DMS153 treated with DMSO at 0.1 percent for 48 hours (cell line): Measurements from ENCODE around the gene GFRA3.
"Not testable (repeated sequence)": the region's sequence is repeated elsewhere in the genome, so short reads cannot be mapped to it uniquely, and the experiment has no call there.

Source experiments
- DNase-seq: peaks from one replicate; lab custom pipeline; 2025; ENCODE audit not compliant: unreplicated experiment; lab: John Stamatoyannopoulos, UW

The GFRA3 gene, protein sequence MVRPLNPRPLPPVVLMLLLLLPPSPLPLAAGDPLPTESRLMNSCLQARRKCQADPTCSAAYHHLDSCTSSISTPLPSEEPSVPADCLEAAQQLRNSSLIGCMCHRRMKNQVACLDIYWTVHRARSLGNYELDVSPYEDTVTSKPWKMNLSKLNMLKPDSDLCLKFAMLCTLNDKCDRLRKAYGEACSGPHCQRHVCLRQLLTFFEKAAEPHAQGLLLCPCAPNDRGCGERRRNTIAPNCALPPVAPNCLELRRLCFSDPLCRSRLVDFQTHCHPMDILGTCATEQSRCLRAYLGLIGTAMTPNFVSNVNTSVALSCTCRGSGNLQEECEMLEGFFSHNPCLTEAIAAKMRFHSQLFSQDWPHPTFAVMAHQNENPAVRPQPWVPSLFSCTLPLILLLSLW

DNA sequence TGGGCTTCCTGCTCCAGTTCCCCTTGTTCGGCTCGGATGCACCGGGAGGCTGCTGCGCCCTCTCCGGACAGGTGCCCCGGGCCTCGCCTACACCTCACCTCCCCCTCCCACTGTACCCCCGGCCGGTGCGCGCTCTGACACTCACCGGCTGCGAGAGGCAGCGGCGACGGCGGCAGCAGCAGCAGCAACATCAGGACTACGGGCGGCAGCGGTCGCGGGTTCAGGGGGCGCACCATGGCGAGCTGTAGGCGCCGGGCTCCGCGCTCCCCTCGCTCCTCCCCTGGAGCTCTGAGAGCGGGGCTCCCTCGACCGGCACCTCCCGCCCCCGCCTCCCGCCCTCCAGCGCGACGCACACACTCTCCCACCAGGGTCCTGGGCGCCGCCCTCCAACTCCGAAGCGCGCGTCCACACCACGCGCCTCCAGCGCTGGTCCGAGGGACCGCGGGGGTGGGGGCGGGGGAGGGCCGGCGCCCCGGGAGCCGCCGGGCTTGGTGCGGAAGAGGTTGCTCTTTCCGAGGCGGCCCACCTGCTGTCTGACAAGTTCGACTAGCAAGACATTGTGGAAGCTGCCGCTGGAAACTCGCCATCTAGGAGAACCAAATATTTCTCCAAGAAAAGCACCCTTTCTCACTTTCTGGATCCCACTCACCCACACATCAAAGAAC is at the start of gene GFRA3:
GFRA3 (minus strand) TSS at position 433 of the 665 bp plus-strand sequence; CDS start at position 236, 197 bp downstream.
- DNase-seq, result no peak

DNA sequence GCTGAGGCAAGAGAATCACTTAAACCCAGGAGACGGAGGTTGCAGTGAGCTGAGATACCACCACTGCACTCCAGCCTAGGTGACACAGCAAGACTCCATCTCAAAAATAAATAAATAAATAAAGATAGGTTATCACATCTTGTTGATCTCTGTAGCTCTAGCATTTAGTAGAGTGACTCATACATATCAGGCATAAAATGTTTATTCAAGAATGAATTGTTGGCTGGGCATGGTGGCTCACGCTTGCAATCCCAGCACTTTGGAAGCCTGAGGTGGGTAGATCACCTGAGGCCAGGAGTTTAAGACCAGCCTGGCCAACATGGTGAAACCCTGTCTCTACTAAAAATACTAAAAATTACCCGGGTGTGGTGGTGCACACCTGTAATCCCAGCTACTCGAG is 43.8 kb upstream of the GFRA3 start:
- not testable (repeated sequence) for DNase-seq

DNA sequence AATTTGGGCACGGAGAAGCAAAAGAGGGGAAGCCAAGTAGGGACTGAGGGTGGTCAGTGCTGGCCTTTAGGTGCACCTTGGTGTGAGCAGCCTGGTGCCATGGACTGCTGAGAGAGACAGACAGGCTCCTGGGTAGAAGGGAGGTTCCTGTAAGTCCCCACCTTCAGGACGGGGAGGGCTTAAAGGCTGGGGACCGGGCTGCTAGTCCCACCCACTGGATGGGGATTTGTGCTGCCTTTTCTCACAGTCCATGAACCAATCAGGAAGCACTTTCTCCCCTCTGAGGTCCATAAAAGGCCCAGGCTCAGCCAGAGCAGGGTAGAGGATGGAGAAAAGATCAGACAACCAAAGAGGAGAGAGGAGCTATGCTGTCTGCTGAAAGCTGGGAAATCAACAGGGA is 41.9 kb upstream of the GFRA3 start:
- DNase-seq, result no peak

DNA sequence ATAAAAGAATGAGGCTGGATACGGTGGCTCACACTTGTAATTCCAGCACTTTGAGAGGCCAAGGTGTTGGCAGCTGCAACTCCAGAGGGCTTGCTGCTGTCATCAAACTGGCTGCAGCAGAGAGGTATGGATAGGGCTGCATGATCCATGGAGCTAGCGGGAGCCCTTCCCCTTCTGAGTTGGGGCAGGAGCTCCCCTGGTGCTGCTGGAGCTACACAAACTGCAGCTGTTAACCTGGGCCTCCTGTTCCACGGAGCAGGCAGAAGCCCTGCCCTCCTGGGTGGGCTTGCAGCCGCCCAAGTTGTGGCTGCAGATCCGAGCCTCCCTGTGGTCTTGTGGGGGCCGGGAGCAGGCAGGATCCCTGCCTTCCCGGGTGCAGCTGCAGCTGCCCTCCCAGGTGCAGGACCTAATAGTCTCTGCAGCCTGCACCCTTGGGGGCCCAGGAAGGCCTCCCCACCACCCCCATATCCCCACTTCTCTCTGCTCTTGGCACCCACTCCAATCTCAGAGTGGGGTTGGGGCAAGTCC is 41.4 kb upstream of the GFRA3 start:
- DNase-seq, result no peak

DNA sequence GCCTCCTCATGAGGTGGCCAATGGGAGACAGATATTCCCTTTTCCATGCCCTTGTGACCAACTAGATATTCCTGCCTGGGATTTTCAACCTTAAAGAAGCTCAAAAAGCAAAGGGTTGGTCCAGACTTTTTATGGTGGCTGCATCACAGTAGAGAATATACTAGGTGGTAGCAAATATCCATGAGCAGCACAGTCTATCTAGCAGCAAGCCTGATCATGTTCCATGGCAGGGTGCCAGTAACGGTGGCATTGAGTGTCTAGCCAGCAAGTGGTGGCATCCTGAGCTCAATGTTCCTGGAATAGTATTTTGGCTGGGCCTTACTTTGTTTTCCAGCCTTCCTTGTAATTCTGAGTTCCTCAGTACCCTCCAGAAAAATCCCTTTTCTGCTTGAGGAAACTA is 31.4 kb upstream of the GFRA3 start:
- DNase-seq, result peak; percentile 8

DNA sequence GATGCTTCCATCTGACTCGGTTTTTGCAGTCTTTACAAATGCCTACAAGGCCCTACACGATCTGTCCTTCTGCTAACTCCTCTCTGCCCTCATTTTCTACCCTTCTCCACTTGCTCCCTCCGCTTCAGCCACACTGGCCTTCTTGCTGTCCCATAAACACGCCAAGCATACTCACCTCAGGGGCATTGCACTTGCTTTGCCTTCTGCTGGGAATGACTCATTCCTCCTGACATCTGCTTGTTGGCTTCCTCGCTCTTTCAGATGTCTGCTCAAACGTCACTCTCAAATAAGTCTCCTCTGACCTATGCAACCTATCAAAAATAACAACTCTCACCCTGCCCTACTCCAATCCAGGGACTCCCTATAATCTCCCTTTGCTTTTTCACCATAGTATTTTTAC is 29.0 kb upstream of the GFRA3 start:
- DNase-seq, result no peak

DNA sequence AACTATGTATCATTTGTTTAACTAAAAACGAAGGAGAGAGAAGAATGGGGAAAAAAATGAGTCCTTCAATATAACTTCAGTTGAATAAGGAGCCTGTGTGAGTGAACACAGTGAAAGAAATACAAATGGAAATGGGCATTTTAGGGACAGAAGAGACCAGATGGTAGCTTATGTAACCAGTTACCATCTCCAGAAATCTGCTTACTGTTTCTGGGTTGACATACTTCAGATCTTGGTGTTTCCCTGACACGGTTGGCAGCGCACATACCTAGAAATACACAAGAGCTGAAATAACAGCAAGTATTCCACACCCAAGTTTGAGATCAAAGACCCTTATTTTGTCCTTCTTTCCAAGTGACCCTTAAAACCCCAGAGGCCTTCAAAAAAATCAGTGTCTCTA is 14.9 kb upstream of the GFRA3 start:
- no peak for DNase-seq

DNA sequence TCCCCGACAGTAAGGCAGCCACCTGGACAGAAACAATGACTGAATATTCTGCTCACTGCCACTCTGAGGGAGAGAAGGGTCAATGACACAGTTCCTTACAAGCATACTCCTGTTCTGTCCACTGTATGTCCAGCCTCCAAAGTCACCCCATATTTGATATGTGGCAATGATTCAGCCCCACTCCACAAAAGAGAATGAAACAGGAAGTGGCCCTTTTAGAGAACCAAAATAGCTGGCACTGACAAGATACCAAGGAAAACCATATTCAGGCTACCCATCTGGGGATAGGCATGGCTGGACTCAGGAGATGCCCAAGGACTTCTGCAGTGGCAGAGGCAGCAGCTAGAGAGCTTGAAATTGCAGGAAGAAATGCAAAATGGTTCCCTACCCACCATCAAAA is 12.8 kb upstream of the GFRA3 start:
- DNase-seq, result no peak

DNA sequence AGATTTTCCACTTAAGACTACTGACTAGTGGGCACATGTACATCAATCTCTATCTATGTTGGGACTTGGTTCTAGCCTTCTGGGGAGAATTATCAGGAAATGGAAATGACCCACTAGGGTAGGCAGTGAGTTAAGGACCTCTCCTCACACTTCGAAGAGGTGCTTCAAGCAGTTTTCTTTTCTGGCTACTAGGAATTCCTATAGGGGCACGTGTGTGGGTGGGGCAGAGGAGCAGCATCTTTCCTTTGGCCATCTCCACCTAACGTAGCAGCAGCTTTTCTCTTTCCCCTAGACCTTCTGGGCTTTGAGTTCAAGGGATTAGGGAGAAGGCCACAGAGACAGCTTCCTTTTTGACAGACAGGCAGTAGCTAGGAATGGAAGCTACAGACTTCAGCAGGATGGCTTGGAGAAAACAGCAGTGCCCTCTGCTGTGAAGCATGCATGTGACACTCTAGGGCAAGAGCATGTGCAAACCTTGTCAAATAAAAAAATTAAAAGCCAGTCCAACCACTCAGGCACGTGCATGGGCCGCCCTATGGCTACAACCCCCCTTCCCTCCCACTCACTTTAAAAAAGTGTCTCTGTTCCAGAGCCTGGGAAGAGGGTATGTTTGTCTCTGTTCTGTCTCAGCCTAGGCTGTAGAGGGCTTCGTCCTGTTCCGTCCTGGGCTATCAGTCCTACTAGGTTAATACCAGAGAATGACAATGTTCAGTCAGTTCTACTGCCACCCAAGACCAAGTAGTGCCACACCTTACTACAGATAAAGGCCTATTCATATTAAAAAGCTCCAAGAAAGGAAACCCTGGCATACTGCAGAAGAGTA is 8.7 kb upstream of the GFRA3 start:
- DNase-seq, result peak; percentile 10

DNA sequence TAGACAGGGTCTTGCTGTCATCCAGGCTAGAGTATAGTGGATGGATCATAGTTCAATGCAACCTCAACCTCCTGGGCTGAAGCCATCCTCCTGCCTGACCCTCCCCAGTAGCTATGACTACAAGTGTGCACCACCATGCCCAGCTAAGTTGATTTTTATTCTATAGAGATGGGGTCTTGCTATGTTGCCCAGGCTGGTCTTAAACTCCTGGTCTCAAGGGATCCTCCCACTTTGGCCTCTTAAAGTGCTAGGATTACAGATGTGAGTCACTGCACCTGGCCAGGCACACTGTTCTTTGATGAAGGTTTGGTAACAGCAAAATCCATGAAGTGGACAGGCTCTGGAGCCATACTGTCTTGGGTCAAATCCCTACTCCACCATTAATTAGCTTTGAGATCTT is 6.5 kb upstream of the GFRA3 start:
- no peak for DNase-seq

DNA sequence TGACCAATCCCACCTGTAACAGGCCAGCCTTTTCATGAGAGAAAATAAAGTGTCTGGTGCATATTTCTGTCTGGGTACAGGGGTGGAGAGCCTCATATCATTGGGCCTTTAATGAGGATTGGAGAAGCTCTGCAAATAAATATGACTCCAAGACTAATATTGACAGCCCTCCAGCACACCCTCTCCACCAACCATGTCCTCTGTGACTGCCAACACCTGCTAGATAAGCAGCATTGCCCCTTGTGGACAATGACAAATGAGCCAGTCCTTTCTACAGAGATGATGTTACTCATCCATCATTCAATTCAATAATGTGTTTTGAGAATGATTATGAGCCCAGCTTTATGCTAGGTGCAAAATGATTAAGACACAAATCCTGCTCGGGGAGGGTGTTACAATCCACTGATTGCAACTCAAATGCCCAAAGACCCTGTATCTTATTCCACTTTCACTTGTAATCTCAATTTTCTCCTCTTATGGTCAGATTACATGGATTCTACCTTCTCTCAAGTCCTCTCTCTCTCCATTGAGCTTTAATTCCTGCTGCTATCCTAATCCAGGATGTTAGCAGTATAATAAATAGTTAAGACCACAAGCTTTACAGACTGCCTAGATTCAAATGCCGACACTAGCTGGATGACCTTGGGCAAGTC is 2.1 kb upstream of the GFRA3 start:
- peak; percentile 1 for DNase-seq

DNA sequence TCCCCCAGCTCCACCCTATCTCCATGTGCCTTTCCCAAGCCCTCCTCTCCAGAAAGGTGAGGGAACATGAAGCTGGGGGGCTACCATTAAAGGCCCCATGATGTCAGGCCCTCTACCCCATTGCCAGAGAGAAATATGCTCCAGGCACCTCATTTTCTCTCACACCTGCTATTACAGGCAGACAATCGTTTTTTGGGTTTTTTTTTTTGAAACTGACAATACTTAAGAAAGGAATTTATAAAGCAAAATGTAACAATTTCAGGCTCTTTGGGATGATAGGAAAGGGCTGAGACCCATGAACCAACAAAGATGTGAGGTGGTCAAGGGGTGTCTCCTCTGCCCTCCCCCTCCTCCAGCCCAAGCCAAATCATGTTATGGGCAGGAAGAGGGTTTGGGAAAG is 1.5 kb upstream of the GFRA3 start:
- DNase-seq, result no peak

DNA sequence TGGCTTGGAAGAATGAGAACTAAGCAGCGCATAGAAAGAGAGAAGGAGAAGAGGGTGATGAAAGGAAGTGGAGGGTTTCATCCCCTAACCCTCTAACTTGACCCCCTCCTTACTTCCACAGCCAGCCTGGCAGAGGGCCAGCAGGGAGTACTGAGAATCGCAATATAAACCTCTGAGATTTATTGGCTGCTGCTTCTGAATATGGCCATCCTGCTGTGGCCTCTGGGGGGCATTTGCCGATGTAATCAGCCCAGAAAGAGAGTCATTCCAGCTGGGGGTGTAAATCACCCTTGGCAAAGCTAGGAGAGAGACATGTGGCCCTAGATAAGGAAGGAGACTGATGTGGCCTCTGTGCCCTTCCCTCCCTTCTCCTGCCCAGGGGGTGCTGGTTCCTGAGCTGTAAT is 960 bp upstream of the GFRA3 start:
- DNase-seq, result no peak

DNA sequence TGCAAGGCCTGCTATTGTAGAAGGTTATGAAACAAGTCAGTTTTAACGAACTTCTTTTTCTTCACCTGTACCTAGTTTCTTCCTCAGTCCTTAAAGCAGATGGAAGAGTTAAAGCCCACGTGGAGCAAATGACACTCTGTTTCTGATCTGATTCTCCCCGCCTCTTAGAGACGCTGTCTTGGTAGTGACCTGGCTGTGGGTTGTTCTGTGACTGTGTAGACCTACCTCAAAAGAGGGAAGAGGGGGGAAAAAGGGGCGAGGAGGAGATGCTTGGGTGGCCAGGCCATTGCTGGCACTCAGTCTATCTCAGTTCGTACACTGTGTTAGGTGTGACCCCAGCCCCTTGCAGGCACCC is 610 bp downstream of the GFRA3 start:
- no peak for DNase-seq

DNA sequence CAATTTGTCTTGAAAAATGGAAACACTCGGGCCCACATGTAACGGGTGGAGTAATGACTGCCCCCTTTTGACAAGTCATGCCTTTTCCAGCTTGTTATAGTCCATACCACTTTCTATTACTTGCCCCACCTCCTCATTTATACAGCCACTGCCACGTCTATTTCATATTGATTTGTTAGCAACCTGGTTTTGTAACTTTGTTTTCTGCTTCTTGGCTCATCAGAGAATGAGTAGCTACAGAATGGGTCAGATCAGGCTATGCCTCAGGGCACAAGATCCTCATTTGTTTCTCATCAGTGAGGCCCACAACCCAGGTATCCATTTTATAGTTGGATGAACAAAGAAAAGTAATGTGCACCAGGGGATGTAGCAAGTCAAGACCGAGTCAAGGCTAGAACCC is 1.7 kb downstream of the GFRA3 start:
- DNase-seq, result no peak

DNA sequence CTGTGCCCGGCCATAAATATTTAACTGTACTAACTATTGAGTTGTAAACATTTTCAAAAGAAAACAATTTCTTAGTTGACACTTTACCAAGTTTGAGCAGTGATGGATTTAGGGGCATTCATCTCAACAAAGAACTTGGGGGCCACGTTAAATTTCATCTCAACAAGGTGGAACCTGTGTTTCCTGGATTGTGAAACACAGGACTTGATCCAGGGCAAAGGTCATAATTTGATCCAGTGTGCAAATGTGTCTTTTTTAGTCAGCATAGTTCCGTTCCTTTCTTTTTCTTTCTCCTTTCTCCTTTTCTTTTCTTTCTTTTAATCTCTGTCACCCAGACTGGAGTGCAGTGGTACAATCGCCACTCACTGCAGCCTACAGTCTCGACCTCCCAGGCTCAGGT is 3.1 kb downstream of the GFRA3 start:
- no peak for DNase-seq

DNA sequence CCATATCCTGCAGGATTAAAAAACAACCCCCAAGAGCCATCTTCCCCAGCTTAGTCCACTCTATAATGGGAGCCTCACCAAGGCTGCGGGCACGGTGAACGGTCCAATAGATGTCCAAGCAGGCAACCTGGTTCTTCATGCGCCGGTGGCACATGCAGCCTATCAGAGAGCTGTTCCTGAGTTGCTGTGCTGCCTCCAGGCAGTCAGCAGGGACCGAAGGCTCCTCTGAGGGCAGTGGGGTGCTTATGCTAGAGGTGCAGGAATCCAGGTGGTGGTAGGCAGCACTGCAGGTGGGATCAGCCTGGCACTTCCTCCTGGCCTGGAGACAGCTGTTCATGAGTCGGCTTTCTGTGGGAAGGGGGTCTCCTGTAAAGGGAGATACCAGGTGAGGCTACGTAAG is 10.2 kb downstream of the GFRA3 start:
- no peak for DNase-seq

DNA sequence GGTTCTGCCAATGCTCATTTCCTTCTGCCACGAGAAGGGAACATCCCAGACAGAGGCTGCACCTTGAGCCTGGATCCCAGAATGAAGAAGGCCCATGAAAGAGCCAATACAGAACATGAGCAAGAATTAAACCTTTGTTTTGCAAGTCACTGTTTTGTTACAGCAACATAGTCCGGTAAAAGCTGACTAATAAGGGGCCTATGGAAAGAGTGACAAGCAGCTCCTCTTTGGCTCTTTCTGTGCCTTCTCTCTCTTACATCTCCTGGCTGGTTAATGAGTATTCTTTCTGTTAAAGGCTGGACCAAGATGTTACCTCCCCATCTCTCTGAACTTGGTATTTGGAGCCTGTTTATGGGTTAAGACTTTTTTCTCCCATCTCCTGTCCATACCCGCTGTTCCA is 10.8 kb downstream of the GFRA3 start:
- no peak for DNase-seq

DNA sequence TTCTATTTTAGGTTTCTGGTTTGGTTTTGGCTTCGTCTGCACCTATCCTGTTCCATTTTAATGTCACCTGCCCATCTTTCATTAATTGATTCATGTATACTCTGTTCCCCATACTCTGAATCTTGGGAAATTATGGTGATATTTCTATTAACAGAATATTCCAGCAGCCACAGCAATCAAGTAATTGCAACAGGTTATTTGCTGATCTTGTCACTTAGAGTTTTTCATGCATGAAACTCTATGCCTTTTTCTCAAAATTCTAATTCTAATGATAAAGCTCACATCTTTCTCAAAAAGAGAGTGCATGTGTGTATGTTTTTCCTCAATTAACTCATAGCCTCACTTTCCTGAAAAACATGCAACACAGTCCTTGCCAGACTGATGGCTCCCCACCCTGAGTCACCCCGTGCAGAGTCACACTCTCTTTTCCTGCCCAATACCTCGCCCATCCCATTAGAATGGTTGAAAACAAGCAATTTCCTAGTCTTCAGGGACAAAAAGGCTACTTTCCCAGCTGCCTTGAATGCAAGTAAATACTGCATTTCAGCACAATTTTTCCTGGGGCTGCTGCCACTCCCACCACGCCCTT is 15.6 kb downstream of the GFRA3 start:
- no peak for DNase-seq

DNA sequence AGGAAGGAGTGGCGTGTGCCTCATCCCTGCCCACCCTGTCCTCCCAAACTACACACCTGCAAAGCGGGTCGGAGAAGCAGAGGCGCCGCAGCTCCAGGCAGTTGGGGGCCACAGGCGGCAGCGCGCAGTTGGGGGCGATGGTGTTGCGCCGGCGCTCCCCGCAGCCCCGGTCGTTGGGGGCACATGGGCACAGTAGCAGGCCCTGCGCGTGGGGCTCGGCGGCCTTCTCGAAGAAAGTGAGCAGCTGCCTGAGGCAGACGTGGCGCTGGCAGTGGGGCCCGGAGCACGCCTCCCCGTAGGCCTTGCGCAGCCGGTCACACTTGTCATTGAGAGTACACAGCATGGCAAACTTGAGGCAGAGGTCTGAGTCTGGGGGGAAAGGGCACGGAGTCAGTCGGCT is 16.8 kb downstream of the GFRA3 start:
- no peak for DNase-seq

DNA sequence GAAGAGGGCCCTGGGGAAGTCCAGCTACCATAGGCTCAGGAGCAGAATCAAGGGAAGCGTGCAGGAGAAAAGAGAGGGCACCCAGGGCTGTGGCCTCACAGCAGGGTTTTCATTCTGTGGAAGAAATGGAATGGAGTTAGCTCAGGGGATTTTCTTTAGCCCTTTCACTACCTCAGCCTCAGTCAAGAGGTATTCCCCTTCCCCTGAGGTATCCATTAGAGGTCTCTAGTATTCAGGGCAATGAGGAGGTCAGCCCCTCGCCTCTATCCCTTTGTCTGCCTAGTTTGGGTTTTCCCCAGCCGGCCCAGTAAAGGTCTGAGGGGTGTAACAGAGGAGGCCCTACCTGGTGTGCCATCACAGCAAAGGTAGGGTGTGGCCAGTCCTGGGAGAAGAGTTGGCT is 21.5 kb downstream of the GFRA3 start:
- no peak for DNase-seq
